Spleen (tissue), 7 donors: ENCODE data around the gene ZNF609.

Experiments used
- CTCF ChIP-seq, 11 experiments: fragments of 200-600 bp in 7 of 11; fragments of 450-650 bp in 4 of 11; sonication (generic) in 4 of 11; IDR thresholded peaks in 8 of 11; conservative IDR thresholded peaks in 3 of 11; 1 replicate in 7 of 11; 2 replicates in 4 of 11; pipeline versions ENCODE4 v1.4.0 to v1.8.0; 2016 to 2021; ENCODE audit warnings: antibody characterized with exemption in 11 of 11, inconsistent platforms in 4 of 11, mild to moderate bottlenecking in 1 of 11
- POLR2AphosphoS5 ChIP-seq, 3 donors: sonication (generic); formaldehyde crosslinking; IDR thresholded peaks; one replicate each; pipeline ENCODE4 v1.5.1; 2017; ENCODE audit warnings: antibody characterized with exemption in 3 of 3
- donor health status: DM: no; HTN: no; CAD: no; lungs with moderate emphysema.
- donor health status: DM: no; HTN: no; CAD: no.
- donor health status: DM: no; HTN: no; CAD: no.

- no peak for TF ChIP-seq POLR2AphosphoS5 (IDR thresholded peaks at IDR 0.05)
- no peak for TF ChIP-seq CTCF (IDR thresholded peaks at IDR 0.05 in 8 of 11, conservative IDR thresholded peaks at IDR 0.05 in 3 of 11)
These were observed 238.4 kb downstream of the ZNF609 start for GRCh38 chr15:64698823-64699222.
